HEK293 (cell line): ENCODE results near the gene SORL1-AS1.

Source experiments
- CTCF ChIA-PET: fragments of 350-600 bp; formaldehyde crosslinking; extraction: SDS; loops from one replicate; lab custom pipeline; 2021; ENCODE audit warnings: antibody characterized with exemption; lab: Yijun Ruan, JAX
- POLR2A ChIA-PET: fragments of 300-600 bp; formaldehyde crosslinking; extraction: SDS; loops from one replicate; lab custom pipeline; 2020; ENCODE audit warnings: antibody characterized with exemption, inconsistent platforms; lab: Yijun Ruan, JAX
- H3K27ac ChIP-seq: fragments of 200-500 bp; sonication (Bioruptor generic); 2 replicates; pipeline ENCODE4 v1.5.1; 2014; ENCODE audit warnings: low read depth, low read length, control low read depth, inconsistent platforms; ENCODE audit errors: extremely low read depth
- H3K36me3 ChIP-seq, 2 experiments: fragments of 200-500 bp in 1 of 2; sonication (Bioruptor generic) in 1 of 2; 1 replicate in 1 of 2; 2 replicates in 1 of 2; pipeline ENCODE4 v1.5.1; 2014 to 2017; ENCODE audit warnings: inconsistent platforms in 2 of 2, low read length in 2 of 2; ENCODE audit not compliant: control insufficient read depth in 2 of 2, insufficient read depth in 1 of 2
- H3K4me1 ChIP-seq: fragments of 200-500 bp; sonication (Bioruptor generic); 2 replicates; pipeline ENCODE4 v1.5.1; 2014; ENCODE audit warnings: mild to moderate bottlenecking, low read length, inconsistent platforms; ENCODE audit not compliant: control insufficient read depth, insufficient read depth
- H3K4me3 ChIP-seq: 2 replicates; pipeline ENCODE4 v1.5.1; 2011; ENCODE audit warnings: low read depth, mild to moderate bottlenecking, control low read depth, low read length, moderate library complexity
- H3K9me3 ChIP-seq: fragments of 200-500 bp; sonication (Bioruptor generic); 2 replicates; pipeline ENCODE4 v1.5.1; 2014; ENCODE audit warnings: low read depth, low read length, inconsistent platforms; ENCODE audit not compliant: control insufficient read depth, insufficient read depth
- GLIS2 ChIP-seq: fragments of 450-650 bp; formaldehyde crosslinking; IDR thresholded peaks from 2 replicates; pipeline ENCODE4 v1.5.1; 2016; ENCODE audit warnings: missing biosample characterization, missing genetic modification characterization
- OVOL3 ChIP-seq: fragments of 450-650 bp; formaldehyde crosslinking; IDR thresholded peaks from 2 replicates; pipeline ENCODE4 v1.5.1; 2016; ENCODE audit warnings: missing biosample characterization, missing genetic modification characterization
- PATZ1 ChIP-seq: fragments of 450-650 bp; formaldehyde crosslinking; IDR thresholded peaks from 2 replicates; pipeline ENCODE4 v1.5.1; 2016; ENCODE audit warnings: missing biosample characterization, missing genetic modification characterization
- PRDM10 ChIP-seq: fragments of 450-650 bp; formaldehyde crosslinking; IDR thresholded peaks from 2 replicates; pipeline ENCODE4 v1.5.1; 2016; ENCODE audit warnings: missing biosample characterization, missing genetic modification characterization
- TRIM28 ChIP-seq: IDR thresholded peaks from 2 replicates; pipeline ENCODE4 v1.6.1; 2011; ENCODE audit warnings: low read length, control low read depth, borderline replicate concordance
- ZBTB20 ChIP-seq: fragments of 450-650 bp; formaldehyde crosslinking; IDR thresholded peaks from 2 replicates; pipeline ENCODE4 v1.5.1; 2016; ENCODE audit warnings: missing biosample characterization, missing genetic modification characterization
- ZBTB6 ChIP-seq: fragments of 450-650 bp; formaldehyde crosslinking; IDR thresholded peaks from 2 replicates; pipeline ENCODE4 v1.5.1; 2017; ENCODE audit warnings: missing biosample characterization, missing genetic modification characterization
- ZNF138 ChIP-seq: fragments of 450-650 bp; formaldehyde crosslinking; IDR thresholded peaks from 2 replicates; pipeline ENCODE4 v1.5.1; 2016; ENCODE audit warnings: missing biosample characterization, missing genetic modification characterization, borderline replicate concordance
- ZNF302 ChIP-seq: fragments of 450-650 bp; formaldehyde crosslinking; IDR thresholded peaks from 2 replicates; pipeline ENCODE4 v1.5.1; 2016; ENCODE audit warnings: missing biosample characterization, missing genetic modification characterization, low read depth
- ZNF335 ChIP-seq: fragments of 450-650 bp; formaldehyde crosslinking; conservative IDR thresholded peaks from 2 replicates; pipeline ENCODE4 v1.5.1; 2016; ENCODE audit warnings: missing biosample characterization, missing genetic modification characterization
- ZNF341 ChIP-seq: fragments of 450-650 bp; formaldehyde crosslinking; IDR thresholded peaks from 2 replicates; pipeline ENCODE4; 2016; ENCODE audit warnings: low read depth, missing biosample characterization, missing genetic modification characterization
- ZNF354C ChIP-seq: fragments of 450-650 bp; formaldehyde crosslinking; IDR thresholded peaks from 2 replicates; pipeline ENCODE4 v1.5.1; 2016; ENCODE audit warnings: missing biosample characterization, missing genetic modification characterization, low read depth, borderline replicate concordance
- ZNF366 ChIP-seq: fragments of 450-650 bp; formaldehyde crosslinking; conservative IDR thresholded peaks from 2 replicates; pipeline ENCODE4 v1.5.1; 2016; ENCODE audit warnings: missing biosample characterization, missing genetic modification characterization
- ZNF37A ChIP-seq: fragments of 450-650 bp; IDR thresholded peaks from 2 replicates; pipeline ENCODE4 v1.5.1; 2018; ENCODE audit warnings: missing biosample characterization, missing genetic modification characterization
- ZNF426 ChIP-seq: fragments of 450-650 bp; formaldehyde crosslinking; IDR thresholded peaks from 2 replicates; pipeline ENCODE4 v1.5.1; 2017; ENCODE audit warnings: missing biosample characterization, missing genetic modification characterization, mild to moderate bottlenecking, inconsistent platforms, moderate library complexity
- ZNF513 ChIP-seq: fragments of 450-650 bp; IDR thresholded peaks from 2 replicates; pipeline ENCODE4 v1.5.1; 2018; ENCODE audit warnings: missing biosample characterization, missing genetic modification characterization
- ZNF548 ChIP-seq: fragments of 450-650 bp; formaldehyde crosslinking; IDR thresholded peaks from 2 replicates; pipeline ENCODE4 v1.5.1; 2016; ENCODE audit warnings: missing biosample characterization, missing genetic modification characterization
- ZNF561 ChIP-seq: fragments of 450-650 bp; IDR thresholded peaks from 2 replicates; pipeline ENCODE4 v1.5.1; 2018; ENCODE audit warnings: missing biosample characterization, missing genetic modification characterization, borderline replicate concordance
- ZNF571 ChIP-seq: fragments of 450-650 bp; formaldehyde crosslinking; IDR thresholded peaks from 2 replicates; pipeline ENCODE4 v1.5.0; 2017; ENCODE audit warnings: missing biosample characterization, missing genetic modification characterization
- ZNF585B ChIP-seq: fragments of 450-650 bp; formaldehyde crosslinking; IDR thresholded peaks from 2 replicates; pipeline ENCODE4 v1.5.1; 2016; ENCODE audit warnings: missing biosample characterization, missing genetic modification characterization
- ZNF626 ChIP-seq: fragments of 450-650 bp; sonication (Bioruptor Pico); formaldehyde crosslinking; IDR thresholded peaks from 2 replicates; pipeline ENCODE4 v1.5.1; 2018; ENCODE audit warnings: missing biosample characterization, missing genetic modification characterization, inconsistent platforms
- ZNF701 ChIP-seq: fragments of 450-650 bp; formaldehyde crosslinking; IDR thresholded peaks from 2 replicates; pipeline ENCODE4 v1.5.1; 2016; ENCODE audit warnings: missing biosample characterization, missing genetic modification characterization
- ZNF707 ChIP-seq: fragments of 450-650 bp; formaldehyde crosslinking; IDR thresholded peaks from 2 replicates; pipeline ENCODE4 v1.5.1; 2016; ENCODE audit warnings: missing biosample characterization, missing genetic modification characterization
- ZNF776 ChIP-seq: fragments of 450-650 bp; formaldehyde crosslinking; IDR thresholded peaks from 2 replicates; pipeline ENCODE4 v1.5.0; 2017; ENCODE audit warnings: missing biosample characterization, missing genetic modification characterization, borderline replicate concordance
- ZNF830 ChIP-seq: fragments of 450-650 bp; IDR thresholded peaks from 2 replicates; pipeline ENCODE4 v1.5.0; 2018; ENCODE audit warnings: missing biosample characterization, missing genetic modification characterization, low read depth, mild to moderate bottlenecking, moderate library complexity
- ZSCAN18 ChIP-seq: fragments of 450-650 bp; formaldehyde crosslinking; IDR thresholded peaks from 2 replicates; pipeline ENCODE4 v1.5.1; 2016; ENCODE audit warnings: missing biosample characterization, missing genetic modification characterization
- TF ChIP-seq, protein P1 (sequence below): fragments of 450-650 bp; formaldehyde crosslinking; optimal IDR thresholded peaks from 2 replicates; pipeline ENCODE3; 2016; ENCODE audit warnings: missing biosample characterization, mild to moderate bottlenecking, missing genetic modification characterization

SORL1-AS1 gene

DNA sequence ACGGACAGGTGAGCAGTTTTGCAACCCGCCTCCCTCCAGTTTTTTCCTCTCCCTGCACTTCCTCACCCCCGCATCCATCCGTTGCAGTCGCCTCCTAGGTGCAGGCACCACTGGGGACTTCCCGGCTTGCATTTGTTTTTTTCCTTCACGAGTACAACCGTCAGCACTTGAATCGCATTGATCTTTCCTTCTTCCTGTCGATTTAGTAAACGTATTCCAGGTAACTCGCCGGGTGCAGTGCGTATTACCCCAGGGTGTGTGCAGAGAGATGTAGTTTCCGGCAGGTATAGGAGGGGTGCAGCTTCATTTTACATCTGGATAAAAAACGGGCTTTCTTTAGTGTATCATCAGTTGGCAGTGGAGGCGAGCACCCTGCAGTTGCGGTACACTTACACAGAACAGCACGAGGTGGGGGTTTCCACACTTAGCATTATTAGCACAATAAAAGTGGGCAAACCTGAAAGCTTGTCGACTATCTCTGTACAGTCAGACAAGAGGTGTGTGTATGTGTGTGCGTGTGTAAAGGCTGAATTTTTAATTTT is at the start of gene SORL1-AS1:
Gene SORL1-AS1, minus strand, starts transcription at position 359 of the 542 bp plus-strand sequence.
- peak within 1 kb of the TSS; percentile 53; the same call in 1 of the 2 replicates for H3K27ac ChIP-seq
- CTCF ChIA-PET: interaction anchor here (0.6 to 2.2 kb wide), 5 partner anchors 11 to 208 kb away, joined by 3 to 16 read pairs (median 4); no protein-coding TSS in a partner anchor
- no peaks in the 10 kb centered on the region for H3K9me3 ChIP-seq
- no peaks in the 10 kb centered on the region for H3K4me1 ChIP-seq
- H3K36me3 ChIP-seq: no peaks in the 10 kb centered on the region
- peak within 1 kb of the TSS; percentile 76 for H3K4me3 ChIP-seq
- POLR2A ChIA-PET: interaction anchor here (1.9 to 2.8 kb wide), 2 partner anchors 9 to 14 kb away, joined by 5 to 11 read pairs; no protein-coding TSS in a partner anchor
- TF ChIP-seq ZNF138 (tag by site-specific recombination): no peak
- no peak for TF ChIP-seq ZNF626 (tag by site-specific recombination)
- TF ChIP-seq ZNF513 (tag by site-specific recombination): no peak
- 0 out of 2 replicates have a peak, but pooled peaks have one; percentile 29 for TF ChIP-seq ZNF366 (tag by site-specific recombination)
- no peak for TF ChIP-seq ZNF354C (tag by site-specific recombination)
- 0 out of 2 replicates have a peak, but pooled peaks have one; percentile 3 for TF ChIP-seq ZBTB20 (tag by site-specific recombination)
- TF ChIP-seq PRDM10 (tag by site-specific recombination): peak; percentile 66
- TF ChIP-seq TRIM28: no peak
- no peak for TF ChIP-seq OVOL3 (tag by site-specific recombination)
- TF ChIP-seq ZNF585B (tag by site-specific recombination): no peak
- TF ChIP-seq GLIS2 (tag by site-specific recombination): 0 out of 2 replicates have a peak, but pooled peaks have one; percentile 14
- TF ChIP-seq, protein P1, sequence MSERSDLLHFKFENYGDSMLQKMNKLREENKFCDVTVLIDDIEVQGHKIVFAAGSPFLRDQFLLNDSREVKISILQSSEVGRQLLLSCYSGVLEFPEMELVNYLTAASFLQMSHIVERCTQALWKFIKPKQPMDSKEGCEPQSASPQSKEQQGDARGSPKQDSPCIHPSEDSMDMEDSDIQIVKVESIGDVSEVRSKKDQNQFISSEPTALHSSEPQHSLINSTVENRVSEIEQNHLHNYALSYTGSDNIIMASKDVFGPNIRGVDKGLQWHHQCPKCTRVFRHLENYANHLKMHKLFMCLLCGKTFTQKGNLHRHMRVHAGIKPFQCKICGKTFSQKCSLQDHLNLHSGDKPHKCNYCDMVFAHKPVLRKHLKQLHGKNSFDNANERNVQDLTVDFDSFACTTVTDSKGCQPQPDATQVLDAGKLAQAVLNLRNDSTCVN (tag by site-specific recombination): no peak
- TF ChIP-seq ZNF341 (tag by site-specific recombination): 0 out of 2 replicates have a peak, but pooled peaks have one; percentile 12
- TF ChIP-seq ZNF37A (tag by site-specific recombination): no peak
- TF ChIP-seq ZNF571: no peak
- no peak for TF ChIP-seq ZNF548
- TF ChIP-seq PATZ1 (tag by site-specific recombination): no peak
- no peak for TF ChIP-seq ZNF302 (tag by site-specific recombination)
- no peak for TF ChIP-seq ZBTB6 (tag by site-specific recombination)
- TF ChIP-seq ZNF776 (tag by site-specific recombination): no peak
- no peak for TF ChIP-seq ZNF830
- TF ChIP-seq ZNF707 (tag by site-specific recombination): no peak
- peak; percentile 86 for TF ChIP-seq ZNF335
- no peak for TF ChIP-seq ZNF701 (tag by site-specific recombination)
- TF ChIP-seq ZNF426 (tag by site-specific recombination): no peak
- no peak for TF ChIP-seq ZNF561
- no peak for TF ChIP-seq ZSCAN18 (tag by site-specific recombination)
